Suprapubic skin (tissue), 4 donors: ENCODE results near the gene ADGRF1. TPM values are rescaled to one million over a fixed set of nuclear protein-coding genes. Genes with fewer than 3 reads are reported as not detected.
"Not testable (repeated sequence)": the region's sequence is repeated elsewhere in the genome, so short reads cannot be mapped to it uniquely, and the experiment has no call there.

ENCODE experiments used
- DNase-seq, 2 donors: peaks; one replicate each; pipeline ENCODE4 v3.0.0-alpha.2; 2019; ENCODE audit warnings: low spot score in 2 of 2
- H3K27ac ChIP-seq: fragments of 200-600 bp; sonication (generic); one replicate; pipeline ENCODE4 v1.5.1; 2019
- H3K27me3 ChIP-seq: fragments of 200-600 bp; sonication (generic); one replicate; pipeline ENCODE4 v1.5.1; 2019
- H3K36me3 ChIP-seq: fragments of 200-600 bp; sonication (generic); one replicate; pipeline ENCODE4 v1.5.1; 2019
- H3K4me1 ChIP-seq: fragments of 200-600 bp; sonication (generic); one replicate; pipeline ENCODE4 v1.5.1; 2019
- H3K4me3 ChIP-seq: fragments of 200-600 bp; sonication (generic); one replicate; pipeline ENCODE4 v1.5.1; 2019; ENCODE audit warnings: mild to moderate bottlenecking
- H3K9me3 ChIP-seq: fragments of 200-600 bp; sonication (generic); one replicate; pipeline ENCODE4 v1.5.1; 2019
- CTCF ChIP-seq, 2 donors: fragments of 200-600 bp in 1 of 2; fragments of 450-650 bp in 1 of 2; sonication (generic) in 1 of 2; IDR thresholded peaks; one replicate each; pipeline ENCODE4 v1.5.1; 2016 to 2019; ENCODE audit warnings: antibody characterized with exemption in 2 of 2, mild to moderate bottlenecking in 1 of 2, moderate library complexity in 1 of 2
- EP300 ChIP-seq: sonication (generic); formaldehyde crosslinking; IDR thresholded peaks from one replicate; pipeline ENCODE4 v1.6.1; 2017; ENCODE audit warnings: antibody characterized with exemption
- POLR2A ChIP-seq, 2 donors: fragments of 450-650 bp; IDR thresholded peaks; one replicate each; pipeline ENCODE4 v1.6.1; 2017; ENCODE audit warnings: antibody characterized with exemption in 2 of 2, mild to moderate bottlenecking in 2 of 2, moderate library complexity in 2 of 2
- POLR2AphosphoS5 ChIP-seq, 3 donors: sonication (generic); formaldehyde crosslinking; IDR thresholded peaks; one replicate each; pipeline ENCODE4 v1.6.1; 2017; ENCODE audit warnings: antibody characterized with exemption in 3 of 3
- WGBS: methylation state at CpG from one replicate; pipeline ENCODE4 v1.1.5; 2018; 5-methylcytosine and 5-hydroxymethylcytosine counted together
- total RNA-seq, 4 donors: library from RNA; depleted of rRNA; stranded (reverse); fragments of >200 nt; gene quantifications; one replicate each; pipeline ENCODE4 v1.1.0, GENCODE V29; 2016

The ADGRF1 gene
- total RNA-seq = under 1 TPM in 2 of 4 donors, not detected in 2; 0.31 to 0.42 TPM

DNA sequence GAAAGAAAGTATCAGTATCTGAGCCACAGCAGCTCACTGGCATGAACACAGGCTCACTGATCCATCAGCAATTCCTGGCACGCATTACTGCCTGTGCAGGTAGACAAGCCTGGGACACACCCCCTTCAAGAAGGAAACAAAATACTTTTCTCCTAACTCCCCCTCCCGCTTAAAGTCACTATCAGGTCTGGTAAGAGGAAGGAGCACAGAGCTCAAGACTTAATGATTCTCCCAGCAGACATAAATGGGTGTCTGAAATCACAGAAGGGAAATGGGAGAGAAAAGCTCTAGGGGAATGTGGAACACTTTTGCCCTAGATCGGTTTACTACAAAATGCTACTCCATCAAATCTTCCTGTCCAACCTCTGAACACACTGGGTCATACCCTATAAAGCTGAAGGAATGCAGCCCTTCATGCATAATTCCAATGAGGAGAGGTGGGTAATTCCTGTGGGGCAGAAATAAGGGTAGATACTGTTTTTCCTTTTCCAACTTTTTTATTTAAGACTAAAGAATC lies at the start of gene ADGRF1:
ADGRF1 (minus strand) TSS at position 58 of the 517 bp plus-strand sequence. CDS start 13,271 bp downstream, outside the sequence.
- Histone ChIP-seq H3K9me3 (no peaks in the 10 kb centered on the region), H3K27ac (no peak within 1 kb of the TSS), H3K4me1 (peaks cover 3% of the 10 kb centered on the region), H3K27me3 (no peaks in the 10 kb centered on the region), H3K36me3 (no peaks in the 10 kb centered on the region), H3K4me3 (no peak within 1 kb of the TSS)
- TF ChIP-seq CTCF (IDR thresholded peaks at IDR 0.05) = no peak
- no peak for TF ChIP-seq POLR2A (IDR thresholded peaks at IDR 0.05)
- no peak for TF ChIP-seq POLR2AphosphoS5 (IDR thresholded peaks at IDR 0.05)
- TF ChIP-seq EP300 = no peak
- WGBS = 53% methylated on average over 3 of the region's 3 CpGs
- DNase-seq = no peak

GRCh38 chr6:47090881-47091280 lies 48.7 kb upstream of the ADGRF1 start:
- H3K4me3 ChIP-seq = no peak overlapping the region
- H3K27me3 ChIP-seq = no peaks in the 10 kb centered on the region
- H3K9me3 ChIP-seq = no peaks in the 10 kb centered on the region
- no peak for DNase-seq
- no peaks in the 10 kb centered on the region for H3K36me3 ChIP-seq
- 88% methylated on average over 6 of the region's 6 CpGs for WGBS
- TF ChIP-seq POLR2A (IDR thresholded peaks at IDR 0.05) (no peak), EP300 (no peak), POLR2AphosphoS5 (IDR thresholded peaks at IDR 0.05) (no peak), CTCF (IDR thresholded peaks at IDR 0.05) (no peak)
- no peak overlapping the region for H3K27ac ChIP-seq
- no peaks in the 10 kb centered on the region for H3K4me1 ChIP-seq

- H3K4me3 ChIP-seq, H3K27me3 ChIP-seq, H3K36me3 ChIP-seq, DNase-seq, H3K4me1 ChIP-seq, H3K27ac ChIP-seq, H3K9me3 ChIP-seq: not testable (repeated sequence)
- 74% methylated on average over 4 of the region's 4 CpGs for WGBS
Observed at GRCh38 chr6:47089473-47089872, 47.3 kb upstream of the ADGRF1 start.

GRCh38 chr6:47086051-47086770 lies 44.1 kb upstream of the ADGRF1 start:
- no peak overlapping the region for H3K27ac ChIP-seq

DNA sequence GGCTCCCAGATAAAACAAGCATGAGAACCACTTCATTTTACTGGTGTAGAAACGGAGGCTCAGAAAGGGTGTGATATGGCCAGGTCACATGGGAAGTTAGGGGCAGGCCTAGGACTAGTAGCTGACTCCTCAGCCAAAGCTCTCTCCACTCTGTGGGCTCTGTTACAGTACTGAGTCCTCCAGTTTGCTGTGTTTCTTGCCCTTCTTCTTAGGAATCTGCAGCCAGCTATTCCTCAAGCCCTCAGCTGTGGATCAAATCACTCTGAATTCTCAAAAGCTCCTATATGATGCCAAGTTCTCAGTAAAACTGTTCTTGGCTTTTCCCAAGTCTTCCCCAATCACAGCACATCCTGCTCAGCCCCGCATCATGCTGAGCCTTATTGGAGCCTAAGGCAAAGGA lies 42.5 kb upstream of the ADGRF1 start:
- TF ChIP-seq POLR2A (IDR thresholded peaks at IDR 0.05) = no peak
- TF ChIP-seq POLR2AphosphoS5 (IDR thresholded peaks at IDR 0.05) = no peak
- TF ChIP-seq EP300 = no peak
- no peak for TF ChIP-seq CTCF (IDR thresholded peaks at IDR 0.05)
- 82% methylated on average over 2 of the region's 2 CpGs for WGBS
- DNase-seq = no peak
- H3K9me3 ChIP-seq = no peaks in the 10 kb centered on the region
- H3K27me3 ChIP-seq = no peaks in the 10 kb centered on the region
- H3K4me3 ChIP-seq = no peak overlapping the region
- peaks cover 22% of the 10 kb centered on the region for H3K4me1 ChIP-seq
- H3K27ac ChIP-seq = no peak overlapping the region
- no peaks in the 10 kb centered on the region for H3K36me3 ChIP-seq

More at GRCh38 chr6:47086051-47086770, 44.1 kb upstream of the ADGRF1 start:
- Histone ChIP-seq H3K9me3 (no peaks in the 10 kb centered on the region), H3K4me3 (no peak overlapping the region), H3K27me3 (no peaks in the 10 kb centered on the region), H3K4me1 (peaks cover 22% of the 10 kb centered on the region), H3K36me3 (no peaks in the 10 kb centered on the region)
- DNase-seq = no peak
- 74% methylated on average over 4 of the region's 4 CpGs for WGBS
- no peak for TF ChIP-seq POLR2AphosphoS5 (IDR thresholded peaks at IDR 0.05)
- no peak for TF ChIP-seq POLR2A (IDR thresholded peaks at IDR 0.05)
- TF ChIP-seq CTCF (IDR thresholded peaks at IDR 0.05) = no peak
- TF ChIP-seq EP300 = no peak
